Measurements from ENCODE around the gene DSCAML1.

Gene DSCAML1

DNA sequence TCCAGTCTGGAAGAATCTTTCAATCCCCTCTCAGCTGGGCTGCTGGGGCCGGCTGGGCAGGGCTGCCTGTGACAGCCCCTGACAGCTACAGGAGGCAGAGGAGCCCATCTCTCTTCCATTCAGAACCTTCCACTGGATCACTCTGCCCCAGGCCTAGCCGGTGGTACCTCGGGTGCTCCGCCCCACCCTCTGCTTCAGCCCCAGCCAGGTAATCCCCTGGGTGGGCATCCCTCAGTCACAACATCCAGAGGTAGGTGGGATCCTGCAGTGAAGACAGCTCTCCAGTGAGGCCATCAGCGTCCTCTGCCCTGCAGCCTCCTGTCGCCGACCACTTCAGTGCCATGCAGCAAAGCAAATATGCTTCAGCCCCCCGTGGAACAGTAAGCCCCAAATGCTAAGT lies 223.7 kb downstream of the DSCAML1 start:
- DNase-seq (ENCODE audit: low spot score): no peak
- in situ Hi-C loops (cut with MboI; ENCODE audit: low pct_unique_long_range_greater_than_20kb, low sequenced_read_pairs, unreplicated experiment): no loop called here
- no peak for TF ChIP-seq CTCF (IDR thresholded peaks at IDR 0.05; ENCODE audit: extremely low read depth, insufficient read depth, missing control alignments)

- in situ Hi-C loops (cut with MboI; ENCODE audit: low pct_unique_long_range_greater_than_20kb, low sequenced_read_pairs, unreplicated experiment): no loop called here
Observed at GRCh38 chr11:117572671-117573070, 224.3 kb downstream of the DSCAML1 start.

DNA sequence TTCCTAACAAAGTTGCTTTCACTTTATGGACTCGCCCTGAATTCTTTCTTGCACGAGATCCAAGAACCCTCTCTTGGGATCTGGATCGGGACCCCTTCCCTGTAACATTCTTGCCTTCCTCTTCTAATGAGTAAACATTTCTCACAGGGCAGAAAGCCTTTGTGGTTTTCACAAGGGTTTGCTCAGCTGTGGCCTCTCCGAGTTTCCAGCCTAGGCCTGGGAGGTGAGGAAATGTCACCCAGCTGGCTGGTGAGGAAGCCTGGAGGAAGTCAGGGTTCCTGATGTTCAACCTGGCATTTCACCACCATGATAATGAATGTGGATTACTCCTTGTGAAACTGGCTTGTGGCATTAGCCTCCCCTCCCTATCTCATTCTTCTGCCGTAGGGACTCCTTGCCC lies 224.9 kb downstream of the DSCAML1 start:
- DNase-seq (ENCODE audit: low spot score): no peak
- in situ Hi-C loops (cut with MboI; ENCODE audit: low pct_unique_long_range_greater_than_20kb, low sequenced_read_pairs, unreplicated experiment): no loop called here
- no peak for TF ChIP-seq CTCF (IDR thresholded peaks at IDR 0.05; ENCODE audit: extremely low read depth, insufficient read depth, missing control alignments)

More at GRCh38 chr11:117572671-117573070, 224.3 kb downstream of the DSCAML1 start:
- DNase-seq (ENCODE audit: low spot score): no peak
- no peak for TF ChIP-seq CTCF (IDR thresholded peaks at IDR 0.05; ENCODE audit: extremely low read depth, insufficient read depth, missing control alignments)

- TF ChIP-seq CTCF (IDR thresholded peaks at IDR 0.05; ENCODE audit: extremely low read depth, insufficient read depth, missing control alignments): no peak
- in situ Hi-C loops (cut with MboI; ENCODE audit: low pct_unique_long_range_greater_than_20kb, low sequenced_read_pairs, unreplicated experiment): no loop called here
- no peak for DNase-seq (ENCODE audit: low spot score)
Observed at GRCh38 chr11:117570701-117571100, 226.3 kb downstream of the DSCAML1 start.

DNA sequence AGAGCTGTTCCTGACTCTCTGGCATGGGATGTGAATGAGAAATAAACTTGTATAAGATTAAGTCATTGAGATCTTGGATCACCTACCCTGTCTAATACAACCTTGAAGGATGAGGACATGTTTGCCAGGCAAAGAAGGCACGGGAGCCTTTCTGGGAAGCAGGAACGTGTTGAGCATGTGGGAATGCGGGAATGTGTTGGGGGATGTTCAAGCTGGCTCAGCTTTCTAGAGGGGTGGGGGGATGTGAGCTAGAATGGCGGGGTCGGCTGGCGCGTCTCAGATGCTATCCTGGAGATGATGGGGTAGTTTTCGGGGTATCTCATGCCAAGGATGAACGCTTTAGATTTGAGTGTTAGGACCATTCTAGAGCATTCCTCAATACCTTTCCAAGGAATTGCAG lies 227.1 kb downstream of the DSCAML1 start:
- in situ Hi-C loops (cut with MboI; ENCODE audit: low pct_unique_long_range_greater_than_20kb, low sequenced_read_pairs, unreplicated experiment): no loop called here
- no peak for TF ChIP-seq CTCF (IDR thresholded peaks at IDR 0.05; ENCODE audit: extremely low read depth, insufficient read depth, missing control alignments)
- no peak for DNase-seq (ENCODE audit: low spot score)

DNA sequence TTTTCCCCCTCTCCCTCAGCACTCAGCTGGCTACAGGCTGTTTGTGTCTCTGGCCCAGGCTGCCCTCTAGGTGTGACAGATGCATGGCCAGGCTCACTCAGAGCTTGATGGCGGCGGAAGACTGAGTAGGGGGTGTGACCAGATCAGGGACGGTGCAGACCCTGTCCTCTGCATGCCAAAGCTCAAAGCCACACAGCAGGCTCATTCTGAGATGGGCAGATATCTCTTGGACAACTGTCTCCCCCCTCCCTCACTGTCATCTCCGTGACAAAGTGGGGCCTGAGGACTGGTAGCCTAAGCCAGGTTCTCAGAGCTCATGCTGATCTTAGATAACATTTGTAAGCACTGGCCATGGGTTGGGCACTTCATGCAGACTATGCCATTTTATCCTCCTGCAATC lies 231.3 kb downstream of the DSCAML1 start:
- no peak for TF ChIP-seq CTCF (IDR thresholded peaks at IDR 0.05; ENCODE audit: extremely low read depth, insufficient read depth, missing control alignments)
- in situ Hi-C loops (cut with MboI; ENCODE audit: low pct_unique_long_range_greater_than_20kb, low sequenced_read_pairs, unreplicated experiment): no loop called here
- DNase-seq (ENCODE audit: low spot score): no peak

DNA sequence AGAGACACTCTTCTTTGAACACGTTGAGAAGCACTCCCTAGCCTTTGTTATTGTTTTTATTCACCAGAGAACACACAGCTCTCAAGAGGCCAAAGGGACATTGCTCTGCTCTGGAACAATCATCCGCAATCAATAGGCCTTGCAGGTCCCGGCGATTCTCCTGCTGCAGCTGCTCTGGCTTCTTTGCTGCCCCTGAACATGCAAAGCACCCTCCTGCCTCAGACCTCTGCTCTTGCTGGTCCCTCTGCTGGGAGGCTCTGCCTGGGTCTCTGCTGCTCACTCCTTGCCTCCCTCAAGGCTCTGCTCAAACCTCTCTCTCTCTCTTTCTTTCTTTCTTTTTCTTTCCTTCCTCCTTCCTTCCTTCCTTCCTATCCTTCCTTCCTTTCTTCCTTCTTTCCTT lies 232.7 kb downstream of the DSCAML1 start:
- no peak for TF ChIP-seq CTCF (IDR thresholded peaks at IDR 0.05; ENCODE audit: extremely low read depth, insufficient read depth, missing control alignments)
- DNase-seq (ENCODE audit: low spot score): no peak
- in situ Hi-C loops (cut with MboI; ENCODE audit: low pct_unique_long_range_greater_than_20kb, low sequenced_read_pairs, unreplicated experiment): no loop called here
